ENCODE data around the gene DDX24. TPM values are rescaled to one million over a fixed set of nuclear protein-coding genes. Genes with fewer than 3 reads are reported as not detected.
A peak's percentile ranks its signal among the peaks of the same experiment; 100 is the strongest.

DDX24 gene
- polyA plus RNA-seq, 3 donors, result 51.2 to 68.0 (median 53.8) TPM

DNA sequence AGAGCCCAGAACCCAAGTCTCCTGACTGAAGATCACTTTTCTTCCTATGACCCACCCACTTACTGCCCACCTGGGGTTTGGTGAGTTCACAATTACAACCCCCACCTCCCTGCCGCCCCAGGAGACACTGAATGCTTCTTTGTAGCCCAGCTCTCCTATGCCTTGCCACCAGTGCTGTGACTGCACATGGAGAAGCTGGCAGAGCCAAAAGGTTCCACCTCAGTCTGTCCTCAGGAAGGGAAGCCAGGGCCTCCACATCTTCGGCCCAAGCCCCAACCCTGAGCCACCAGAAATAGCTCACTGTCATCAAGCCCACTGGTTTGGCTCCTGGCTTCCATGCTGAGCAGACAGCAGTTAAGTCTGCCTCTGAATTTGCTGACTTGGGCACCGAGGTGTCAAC, 29.2 kb downstream of the DDX24 start:
- Mint-ChIP-seq H3K9me3 (no peaks in the 10 kb centered on the region), H3K4me1 (no peaks in the 10 kb centered on the region), H3K27me3 (ENCODE audit: low read depth in 3 of 3) (no peaks in the 10 kb centered on the region), H3K36me3 (peaks cover 89 to 96% of the 10 kb centered on the region in 2 donors), H3K27ac (peak overlapping the region in 1 of 7 donors; percentile 33), H3K4me3 (no peak overlapping the region)
- no peaks in the 10 kb centered on the region for H3K27me3 ChIP-seq (ENCODE audit: control insufficient read depth in 2 of 2, insufficient read depth in 2 of 2, low read length in 2 of 2)
- intact Hi-C loops (cut with micrococcal nuclease), result no loop called here
- no peaks in the 10 kb centered on the region for H4K20me1 ChIP-seq (ENCODE audit: insufficient read depth, low read length)
- H3K9me3 ChIP-seq (replicated peaks in 1 of 2; ENCODE audit: control insufficient read depth in 1 of 2, insufficient read depth in 1 of 2, low read length in 2 of 2), result no peaks in the 10 kb centered on the region
- no peak overlapping the region for H3K4me3 ChIP-seq (replicated peaks in 1 of 3; ENCODE audit: low read depth in 2 of 3, low read length in 3 of 3)
- H2AFZ ChIP-seq (ENCODE audit: insufficient read depth, low read depth, low read length, poor library complexity, severe bottlenecking), result no peak overlapping the region
- 93% methylated on average over 2 of the region's 3 CpGs for WGBS (ENCODE audit: insufficient coverage)
- no peaks in the 10 kb centered on the region for H3K4me1 ChIP-seq (ENCODE audit: control insufficient read depth in 1 of 2, insufficient read depth in 2 of 2, low read length in 2 of 2)
- TF ChIP-seq, protein P1, sequence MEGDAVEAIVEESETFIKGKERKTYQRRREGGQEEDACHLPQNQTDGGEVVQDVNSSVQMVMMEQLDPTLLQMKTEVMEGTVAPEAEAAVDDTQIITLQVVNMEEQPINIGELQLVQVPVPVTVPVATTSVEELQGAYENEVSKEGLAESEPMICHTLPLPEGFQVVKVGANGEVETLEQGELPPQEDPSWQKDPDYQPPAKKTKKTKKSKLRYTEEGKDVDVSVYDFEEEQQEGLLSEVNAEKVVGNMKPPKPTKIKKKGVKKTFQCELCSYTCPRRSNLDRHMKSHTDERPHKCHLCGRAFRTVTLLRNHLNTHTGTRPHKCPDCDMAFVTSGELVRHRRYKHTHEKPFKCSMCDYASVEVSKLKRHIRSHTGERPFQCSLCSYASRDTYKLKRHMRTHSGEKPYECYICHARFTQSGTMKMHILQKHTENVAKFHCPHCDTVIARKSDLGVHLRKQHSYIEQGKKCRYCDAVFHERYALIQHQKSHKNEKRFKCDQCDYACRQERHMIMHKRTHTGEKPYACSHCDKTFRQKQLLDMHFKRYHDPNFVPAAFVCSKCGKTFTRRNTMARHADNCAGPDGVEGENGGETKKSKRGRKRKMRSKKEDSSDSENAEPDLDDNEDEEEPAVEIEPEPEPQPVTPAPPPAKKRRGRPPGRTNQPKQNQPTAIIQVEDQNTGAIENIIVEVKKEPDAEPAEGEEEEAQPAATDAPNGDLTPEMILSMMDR (IDR thresholded peaks at IDR 0.05), result no peak
- H3K4me2 ChIP-seq (replicated peaks; ENCODE audit: extremely low read depth, low read length, poor library complexity, severe bottlenecking), result no peak overlapping the region
- no peak for DNase-seq
- H3K9ac ChIP-seq (ENCODE audit: insufficient read depth, low read length, poor library complexity, severe bottlenecking), result no peak overlapping the region
- H3K27ac ChIP-seq (ENCODE audit: low read depth in 1 of 2, low read length in 2 of 2), result no peak overlapping the region
- H3K79me2 ChIP-seq (ENCODE audit: insufficient read depth, low read length), result no peaks in the 10 kb centered on the region
- H3K36me3 ChIP-seq (replicated peaks in 1 of 2; ENCODE audit: control insufficient read depth in 1 of 2, insufficient read depth in 2 of 2, low read length in 2 of 2), result peaks cover 90 to 96% of the 10 kb centered on the region in 2 donors

DNA sequence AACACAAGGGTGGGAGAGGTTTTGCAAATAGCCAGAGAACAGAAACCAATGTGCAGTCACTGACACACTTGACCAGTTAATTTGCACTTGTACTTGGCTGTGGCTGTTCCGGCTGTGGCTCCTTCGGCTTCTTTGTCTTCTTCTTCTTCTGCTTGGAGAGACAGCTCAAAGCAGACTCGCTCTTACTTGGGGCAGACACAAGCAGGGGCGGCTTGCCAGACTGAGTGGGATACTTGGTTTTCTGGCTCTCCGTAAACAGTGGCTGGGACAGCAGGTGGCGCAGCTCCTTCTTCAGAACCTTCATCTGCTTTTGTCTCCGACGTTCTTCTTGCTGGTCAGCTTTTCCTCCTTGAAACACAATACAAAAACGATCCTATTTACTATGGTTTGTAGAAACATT, 29.9 kb downstream of the DDX24 start:
- H4K20me1 ChIP-seq (ENCODE audit: insufficient read depth, low read length), result no peaks in the 10 kb centered on the region
- Mint-ChIP-seq H3K4me3 (no peak overlapping the region), H3K4me1 (no peaks in the 10 kb centered on the region), H3K27ac (peak overlapping the region in 1 of 7 donors; percentile 68), H3K27me3 (ENCODE audit: low read depth in 3 of 3) (no peaks in the 10 kb centered on the region), H3K9me3 (no peaks in the 10 kb centered on the region), H3K36me3 (peaks cover 82 to 94% of the 10 kb centered on the region in 2 donors)
- peaks cover 88 to 96% of the 10 kb centered on the region in 2 donors for H3K36me3 ChIP-seq (replicated peaks in 1 of 2; ENCODE audit: control insufficient read depth in 1 of 2, insufficient read depth in 2 of 2, low read length in 2 of 2)
- TF ChIP-seq, protein P1 (IDR thresholded peaks at IDR 0.05), result no peak
- no peaks in the 10 kb centered on the region for H3K9me3 ChIP-seq (replicated peaks in 1 of 2; ENCODE audit: control insufficient read depth in 1 of 2, insufficient read depth in 1 of 2, low read length in 2 of 2)
- H3K4me3 ChIP-seq (replicated peaks in 1 of 3; ENCODE audit: low read depth in 2 of 3, low read length in 3 of 3), result no peak overlapping the region
- no peak for DNase-seq
- no peaks in the 10 kb centered on the region for H3K27me3 ChIP-seq (ENCODE audit: control insufficient read depth in 2 of 2, insufficient read depth in 2 of 2, low read length in 2 of 2)
- H3K79me2 ChIP-seq (ENCODE audit: insufficient read depth, low read length), result no peaks in the 10 kb centered on the region
- WGBS (ENCODE audit: insufficient coverage), result 95% methylated on average over 6 of the region's 9 CpGs
- no peak overlapping the region for H3K27ac ChIP-seq (ENCODE audit: low read depth in 1 of 2, low read length in 2 of 2)
- H3K9ac ChIP-seq (ENCODE audit: insufficient read depth, low read length, poor library complexity, severe bottlenecking), result no peak overlapping the region
- H2AFZ ChIP-seq (ENCODE audit: insufficient read depth, low read depth, low read length, poor library complexity, severe bottlenecking), result no peak overlapping the region
- no peaks in the 10 kb centered on the region for H3K4me1 ChIP-seq (ENCODE audit: control insufficient read depth in 1 of 2, insufficient read depth in 2 of 2, low read length in 2 of 2)
- intact Hi-C loops (cut with micrococcal nuclease), result no loop called here
- H3K4me2 ChIP-seq (replicated peaks; ENCODE audit: extremely low read depth, low read length, poor library complexity, severe bottlenecking), result no peak overlapping the region

Data from CD14-positive monocyte (primary cell).